Measurements from ENCODE around the gene KMT5C. TPM values are rescaled to one million over a fixed set of nuclear protein-coding genes. Genes with fewer than 3 reads are reported as not detected.

KMT5C gene
- total and polyA plus RNA-seq, 2 experiments from 2014 or later: 14.2 to 34.3 TPM

GRCh38 chr19:55355213-55355821 is 15.6 kb downstream of the KMT5C start:
- Mint-ChIP-seq H3K27ac (no peak overlapping the region), H3K9me3 (no peaks in the 10 kb centered on the region), H3K4me3 (peak overlapping the region; percentile 50), H3K4me1 (peaks cover 29% of the 10 kb centered on the region), H3K27me3 (ENCODE audit: insufficient read depth, low read depth, poor library complexity) (peaks cover 66% of the 10 kb centered on the region), H3K36me3 (ENCODE audit: low read depth) (no peaks in the 10 kb centered on the region)
- Histone ChIP-seq H3F3A (replicated peaks; ENCODE audit: low read depth) (peaks cover 13% of the 10 kb centered on the region), H3K4me3 (peak overlapping the region; percentile 32; the same call in 1 of the 2 replicates), H3K9me2 (ENCODE audit: insufficient read depth) (no peaks in the 10 kb centered on the region), H4K20me1 (replicated peaks; ENCODE audit: insufficient read depth) (no peaks in the 10 kb centered on the region), H3K4me1 (ENCODE audit: insufficient read depth) (peaks cover 17% of the 10 kb centered on the region; the same call in 1 of the 2 replicates), H3K36me3 (ENCODE audit: insufficient read depth) (no peaks in the 10 kb centered on the region), H3K27ac (ENCODE audit: low read depth) (no peak overlapping the region), H3K27me3 (ENCODE audit: insufficient read depth) (peaks cover 63% of the 10 kb centered on the region), H3K4me2 (peak overlapping the region; percentile 57; the same call in 1 of the 2 replicates), H3K79me2 (replicated peaks; ENCODE audit: insufficient read depth) (no peaks in the 10 kb centered on the region), H2AFZ (peak overlapping the region; percentile 85)
- ATAC-seq: peak; percentile 4
- TF ChIP-seq ETS1 (IDR thresholded peaks at IDR 0.05) (no peak), POLR2AphosphoS5 (IDR thresholded peaks at IDR 0.05; ENCODE audit: low read depth) (no peak), EZH2 (IDR thresholded peaks at IDR 0.05; ENCODE audit: low read depth, unreplicated experiment) (no peak), ZNF331 (CRISPR knock-in tag; IDR thresholded peaks at IDR 0.05; ENCODE audit: low read depth) (no peak), ZNF114 (CRISPR knock-in tag; IDR thresholded peaks at IDR 0.05) (no peak), REST (IDR thresholded peaks at IDR 0.05; ENCODE audit: unreplicated experiment) (no peak), CTCF (conservative IDR thresholded peaks at IDR 0.05; ENCODE audit: low read depth in 2 of 2) (no peak), STAT1 (IDR thresholded peaks at IDR 0.05; ENCODE audit: unreplicated experiment) (no peak), NANOG (IDR thresholded peaks at IDR 0.05; ENCODE audit: borderline replicate concordance) (no peak), EZH2phosphoT487 (IDR thresholded peaks at IDR 0.05; ENCODE audit: unreplicated experiment) (no peak), ZNF462 (CRISPR knock-in tag; IDR thresholded peaks at IDR 0.05) (no peak), CREB1 (CRISPR knock-in tag; IDR thresholded peaks at IDR 0.05; ENCODE audit: low read depth) (no peak), JUNB (IDR thresholded peaks at IDR 0.05; ENCODE audit: unreplicated experiment) (no peak)
- peak; percentile 77 for DNase-seq (ENCODE audit: low spot score)

All from GM23338 (cell line).